NCI-H2029 (cell line): ENCODE measurements around the gene CADPS2.

Experiments
- DNase-seq: peaks from one replicate; lab custom pipeline; 2025; lab: John Stamatoyannopoulos, UW

CADPS2 gene

GRCh38 chr7:122602800-122603199 is 283.5 kb downstream of the CADPS2 start:
- peak; percentile 22 for DNase-seq

GRCh38 chr7:122600630-122601029 is 285.6 kb downstream of the CADPS2 start:
- no peak for DNase-seq

- no peak for DNase-seq
These were observed 286.2 kb downstream of the CADPS2 start for GRCh38 chr7:122600042-122600441.

GRCh38 chr7:122597277-122597676 is 289.0 kb downstream of the CADPS2 start:
- no peak for DNase-seq

GRCh38 chr7:122595885-122596284 is 290.4 kb downstream of the CADPS2 start:
- DNase-seq = no peak

GRCh38 chr7:122588621-122589020 is 297.6 kb downstream of the CADPS2 start:
- DNase-seq = no peak

GRCh38 chr7:122584676-122585251 is 301.5 kb downstream of the CADPS2 start:
- DNase-seq = no peak

GRCh38 chr7:122578350-122578749 is 307.9 kb downstream of the CADPS2 start:
- DNase-seq = no peak

GRCh38 chr7:122577449-122578003 is 308.7 kb downstream of the CADPS2 start:
- no peak for DNase-seq

- no peak for DNase-seq
These were observed 313.6 kb downstream of the CADPS2 start for GRCh38 chr7:122572706-122573105.

GRCh38 chr7:122561326-122561725 is 324.9 kb downstream of the CADPS2 start:
- no peak for DNase-seq

- no peak for DNase-seq
These were observed 329.3 kb downstream of the CADPS2 start for GRCh38 chr7:122556873-122557542.

GRCh38 chr7:122556219-122556618 is 330.0 kb downstream of the CADPS2 start:
- DNase-seq = no peak

- DNase-seq = no peak
These were observed 332.5 kb downstream of the CADPS2 start for GRCh38 chr7:122553761-122554160.

GRCh38 chr7:122552769-122553168 is 333.5 kb downstream of the CADPS2 start:
- no peak for DNase-seq

GRCh38 chr7:122550545-122550944 is 335.7 kb downstream of the CADPS2 start:
- no peak for DNase-seq

- DNase-seq = no peak
These were observed 336.7 kb downstream of the CADPS2 start for GRCh38 chr7:122549578-122549977.

- DNase-seq = no peak
These were observed 339.8 kb downstream of the CADPS2 start for GRCh38 chr7:122546496-122546895.

- DNase-seq = no peak
These were observed 341.8 kb downstream of the CADPS2 start for GRCh38 chr7:122544463-122544862.

GRCh38 chr7:122543891-122544290 is 342.4 kb downstream of the CADPS2 start:
- DNase-seq = no peak

GRCh38 chr7:122543166-122543565 is 343.1 kb downstream of the CADPS2 start:
- no peak for DNase-seq

GRCh38 chr7:122535086-122535485 is 351.2 kb downstream of the CADPS2 start:
- DNase-seq = no peak

- no peak for DNase-seq
These were observed 353.6 kb downstream of the CADPS2 start for GRCh38 chr7:122532406-122533269.
